Measurements from ENCODE around the gene TOGARAM1.

TOGARAM1 gene

DNA sequence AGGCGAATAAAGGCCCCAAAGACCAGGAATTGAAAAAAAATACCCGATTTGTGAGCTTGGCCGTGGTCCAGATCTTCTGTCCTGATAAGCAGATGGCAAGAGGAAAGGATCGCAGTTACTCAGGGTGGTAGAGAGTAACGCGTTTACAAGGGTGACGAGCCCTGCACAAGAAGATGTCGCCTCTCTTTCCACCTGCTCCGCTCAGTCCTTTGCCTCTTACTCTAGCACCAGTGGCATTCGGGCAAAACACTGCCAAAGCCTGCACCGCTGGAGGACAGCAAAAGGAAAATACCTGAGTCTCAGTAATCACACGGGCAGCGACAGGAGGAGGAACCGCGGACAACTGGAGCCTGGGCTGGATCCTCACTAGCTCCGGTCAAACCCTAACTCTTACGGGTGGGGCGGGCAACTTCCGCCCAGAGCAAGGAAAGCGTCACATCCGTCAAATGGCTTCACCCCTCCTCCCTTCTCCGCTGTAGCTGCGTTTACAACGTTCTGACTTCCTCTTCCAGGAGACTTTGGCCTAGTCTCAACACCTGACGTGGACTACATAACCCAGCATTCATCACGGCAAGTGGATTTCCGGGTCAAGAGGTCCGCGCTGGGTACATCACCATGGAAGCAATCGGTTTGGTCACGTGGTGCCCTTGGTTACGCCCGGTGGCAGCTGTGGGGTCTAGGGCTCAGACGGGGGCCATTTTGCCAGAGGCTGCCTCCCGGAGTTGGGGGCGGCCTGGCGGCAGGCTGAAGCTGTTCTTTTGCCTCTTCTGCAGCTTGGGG is at the start of gene TOGARAM1, which contains the start of gene KLHL28:
TSS of gene TOGARAM1 (plus strand) at position 637 of the 780 bp plus-strand sequence. CDS start 232 bp downstream, outside the sequence.
TSS of gene KLHL28 (minus strand) at position 394 of the 780 bp plus-strand sequence. CDS start 16,019 bp downstream, outside the sequence.
- peak; percentile 99 for DNase-seq

- DNase-seq = no peak
These were observed 47.1 kb upstream of the TOGARAM1 start for GRCh38 chr14:44914849-44915248.

DNA sequence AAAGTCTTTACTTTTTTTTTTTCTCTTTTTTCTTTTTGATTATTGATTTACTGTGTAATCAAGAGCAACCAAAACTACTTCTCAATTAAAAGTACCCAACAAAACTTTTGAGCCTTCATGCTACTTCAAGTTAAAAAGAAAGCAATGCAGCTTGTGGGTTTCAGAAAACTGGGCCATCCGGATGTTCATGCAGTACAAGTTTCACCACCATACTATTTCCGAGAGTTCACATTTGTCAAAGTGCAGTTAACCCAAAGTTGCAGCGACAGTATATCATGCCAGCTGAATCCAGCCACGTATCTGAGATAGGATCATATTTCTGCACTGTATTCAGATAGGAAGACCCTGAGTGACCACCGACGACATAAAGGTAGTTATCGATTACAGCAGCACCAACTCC is 33.2 kb upstream of the TOGARAM1 start:
- no peak for DNase-seq

- DNase-seq = no peak
These were observed 26.8 kb upstream of the TOGARAM1 start for GRCh38 chr14:44935155-44935554.

DNA sequence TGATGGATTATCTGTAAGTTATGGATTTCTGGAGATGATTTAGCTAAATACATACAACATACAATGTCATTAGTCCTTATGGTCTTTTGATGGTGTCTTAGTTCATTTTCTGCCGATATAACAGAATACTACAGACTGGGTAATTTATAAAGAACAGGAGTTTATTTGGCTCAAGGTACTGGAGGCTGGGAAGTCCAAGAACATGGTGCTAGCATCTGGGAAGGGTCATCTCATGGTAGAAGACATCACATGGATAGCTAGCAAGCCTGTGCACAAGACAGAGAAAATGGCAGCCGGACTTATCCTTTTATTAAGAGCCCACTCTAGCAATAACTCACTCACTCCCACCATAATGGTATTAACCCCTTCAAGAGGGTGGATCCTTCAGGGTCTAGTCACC is 24.4 kb upstream of the TOGARAM1 start:
- no peak for DNase-seq

DNA sequence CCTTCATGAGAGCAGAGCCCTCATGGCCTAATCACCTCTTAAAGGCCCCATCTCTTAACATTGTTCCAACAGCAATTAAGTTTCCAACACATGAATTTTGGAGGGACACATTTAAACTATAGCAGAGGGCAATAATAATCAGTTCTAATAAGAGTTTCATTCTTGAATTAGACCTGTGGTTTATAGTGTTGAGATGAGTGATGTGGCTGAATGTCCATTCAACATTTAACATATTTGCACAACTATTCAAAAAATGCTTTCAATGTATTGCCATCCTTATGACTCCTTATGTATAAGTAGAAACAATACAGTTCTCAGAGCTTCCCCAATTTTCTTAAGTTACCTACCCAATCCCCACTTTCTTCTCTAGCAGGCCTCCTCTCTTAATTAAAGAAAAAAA is 21.8 kb upstream of the TOGARAM1 start:
- no peak for DNase-seq

DNA sequence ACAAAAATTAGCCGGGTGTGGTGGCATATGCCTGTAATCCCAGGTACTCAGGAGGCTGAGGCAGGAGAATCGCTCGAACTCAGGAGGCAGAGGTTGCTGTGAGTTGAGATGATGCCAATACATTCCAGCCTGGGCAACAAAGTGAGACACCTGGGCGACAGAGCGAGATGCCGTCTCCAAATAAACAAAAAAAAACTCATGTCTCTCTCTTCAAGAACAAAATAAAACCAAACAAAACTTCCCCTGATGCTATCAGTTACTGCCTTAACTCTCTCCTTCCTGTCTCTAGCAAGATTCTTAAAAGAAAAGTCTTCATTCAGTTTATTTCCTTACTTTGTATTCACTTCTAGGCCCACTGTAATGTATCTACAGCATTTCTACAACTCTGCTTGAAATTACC is 21.0 kb upstream of the TOGARAM1 start:
- no peak for DNase-seq

- DNase-seq = no peak
These were observed 20.4 kb upstream of the TOGARAM1 start for GRCh38 chr14:44941591-44941990.

DNA sequence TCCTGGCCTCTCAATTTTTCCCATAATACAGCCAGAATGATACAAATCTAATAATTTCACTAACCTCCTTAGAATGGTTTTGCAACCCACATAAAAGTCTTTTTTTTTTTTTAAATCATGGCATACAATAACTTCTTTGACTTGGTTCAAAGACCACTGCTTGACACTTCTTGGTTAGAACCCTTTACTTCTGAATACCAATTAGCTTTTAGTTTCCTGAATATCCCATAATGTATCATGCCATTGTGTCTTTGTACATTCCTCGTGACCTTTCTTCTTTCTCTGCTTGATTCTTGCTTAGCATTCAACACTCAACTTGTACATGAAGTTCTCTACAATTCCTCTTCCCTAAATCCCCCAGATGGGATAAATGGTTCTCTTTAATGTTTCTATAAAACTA is 19.6 kb upstream of the TOGARAM1 start:
- no peak for DNase-seq

DNA sequence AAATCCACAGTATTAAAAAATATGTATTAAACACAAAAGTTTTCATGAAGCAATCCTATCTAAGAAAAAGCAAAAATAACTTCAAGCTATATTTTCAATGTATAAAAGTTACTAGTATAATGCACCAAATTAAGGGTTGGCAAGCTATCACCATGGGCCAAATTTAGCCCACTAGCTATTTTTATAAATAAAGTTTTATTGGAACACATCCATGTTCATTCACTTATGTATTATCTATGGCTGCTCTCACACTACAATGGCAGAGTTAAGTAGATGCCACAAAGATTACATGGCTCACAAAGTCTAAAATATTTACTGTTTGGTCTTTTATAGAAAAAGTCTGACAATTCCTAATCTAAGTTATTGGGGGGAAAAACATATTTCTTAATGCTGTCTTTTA is 17.9 kb upstream of the TOGARAM1 start:
- no peak for DNase-seq

DNA sequence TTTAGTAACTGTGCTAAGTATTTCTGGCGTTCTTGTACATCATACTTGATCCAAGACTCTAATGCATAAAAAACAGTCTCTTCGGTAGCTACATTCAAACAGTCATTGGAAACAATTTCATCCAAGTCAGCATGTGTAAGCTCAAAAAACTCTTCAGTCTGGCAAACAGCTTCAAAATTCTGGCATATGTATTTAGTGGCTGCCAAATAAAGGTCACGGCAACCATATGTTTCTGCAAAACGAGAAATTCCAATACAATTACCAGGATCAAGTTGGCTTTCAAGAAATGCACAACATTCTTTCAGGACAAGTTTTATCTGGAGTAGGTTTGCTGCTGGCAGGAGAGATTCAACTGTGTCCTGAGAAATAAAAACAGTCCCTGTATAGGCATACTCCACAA is 16.7 kb upstream of the TOGARAM1 start:
- DNase-seq = no peak

DNA sequence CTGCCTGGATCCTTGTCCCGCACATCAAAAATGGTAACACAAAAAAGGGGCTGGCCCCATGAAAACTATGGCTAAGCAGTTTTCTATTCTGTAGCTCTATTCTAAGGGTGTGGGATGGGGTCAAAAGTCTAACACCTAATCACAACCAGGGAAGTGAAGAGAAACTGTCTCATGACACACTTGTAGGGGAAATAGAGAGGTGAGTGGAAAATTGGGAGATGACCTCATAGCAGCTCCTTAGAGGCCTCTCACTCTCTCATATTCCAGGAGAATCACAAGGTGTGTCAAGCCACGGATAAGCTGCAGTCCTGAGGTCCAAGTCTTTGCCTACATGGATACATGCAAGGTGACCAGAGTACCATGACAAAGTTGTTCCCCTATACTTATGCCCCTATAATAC is 10.9 kb upstream of the TOGARAM1 start:
- DNase-seq = no peak

- DNase-seq = no peak
These were observed 9.4 kb upstream of the TOGARAM1 start for GRCh38 chr14:44952391-44953110.

- DNase-seq = no peak
These were observed 7.2 kb upstream of the TOGARAM1 start for GRCh38 chr14:44954750-44955149.

DNA sequence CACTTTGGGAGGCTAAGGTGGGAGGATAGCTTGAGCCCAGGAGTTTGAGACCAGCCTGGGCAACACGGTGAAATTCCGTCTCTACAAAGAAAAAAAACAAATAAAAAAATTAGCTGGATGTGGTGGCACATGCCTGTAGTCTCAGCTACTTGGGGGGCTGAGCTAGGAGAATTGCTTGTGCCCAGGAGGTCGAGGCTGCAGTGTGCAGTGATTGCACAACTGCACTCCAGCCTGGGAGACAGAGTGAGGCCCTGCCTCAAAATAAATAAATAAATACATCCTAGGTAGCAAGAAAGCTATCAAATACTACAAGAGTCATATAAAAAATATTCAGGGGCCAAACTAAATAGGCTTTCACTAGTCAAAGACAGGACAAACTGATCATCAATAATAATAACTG is 6.5 kb upstream of the TOGARAM1 start:
- DNase-seq = no peak

GRCh38 chr14:44956866-44957265 is 5.1 kb upstream of the TOGARAM1 start:
- no peak for DNase-seq

DNA sequence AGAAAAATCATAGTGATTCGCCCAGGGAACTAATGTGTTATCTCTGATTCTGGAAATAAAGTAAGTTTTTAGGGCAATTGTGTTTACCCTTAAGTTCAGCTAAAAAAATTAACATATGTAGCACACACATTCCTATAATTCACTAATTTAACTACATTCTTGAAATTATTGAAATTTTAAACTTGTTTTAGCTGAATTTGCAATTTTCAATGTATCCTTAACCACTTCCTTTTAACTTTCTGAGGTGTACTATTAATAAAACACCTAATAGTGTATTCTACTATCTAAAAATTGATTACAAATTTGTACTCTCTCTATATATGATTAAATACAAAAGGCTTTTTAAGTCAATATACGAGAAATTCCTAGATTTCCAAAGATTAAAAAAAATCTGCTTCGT is 2.5 kb upstream of the TOGARAM1 start:
- DNase-seq = no peak

- DNase-seq = no peak
These were observed 1.8 kb upstream of the TOGARAM1 start for GRCh38 chr14:44960146-44960545.

GRCh38 chr14:44960646-44961045 is 1.3 kb upstream of the TOGARAM1 start:
- DNase-seq = no peak

DNA sequence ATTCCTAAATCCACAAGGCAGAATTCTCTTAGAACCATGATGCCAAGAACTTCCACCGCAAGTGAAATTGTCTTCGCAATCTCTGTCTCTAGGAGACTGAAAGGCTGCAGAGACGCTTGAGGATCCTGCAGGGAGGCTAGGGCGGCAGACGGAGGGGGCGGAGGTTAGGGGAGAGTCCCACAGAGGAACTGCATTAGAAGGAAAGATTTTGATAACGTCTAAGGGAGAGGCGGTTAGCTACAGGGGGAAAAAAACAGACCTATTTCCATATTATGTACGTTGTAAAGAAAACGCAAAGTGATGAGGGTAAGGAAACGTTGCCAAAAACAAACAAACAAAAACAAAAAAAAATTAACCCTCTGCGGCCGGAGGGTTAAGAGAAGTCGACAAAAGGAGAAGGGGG is 838 bp upstream of the TOGARAM1 start:
- peak; percentile 42 for DNase-seq

DNA sequence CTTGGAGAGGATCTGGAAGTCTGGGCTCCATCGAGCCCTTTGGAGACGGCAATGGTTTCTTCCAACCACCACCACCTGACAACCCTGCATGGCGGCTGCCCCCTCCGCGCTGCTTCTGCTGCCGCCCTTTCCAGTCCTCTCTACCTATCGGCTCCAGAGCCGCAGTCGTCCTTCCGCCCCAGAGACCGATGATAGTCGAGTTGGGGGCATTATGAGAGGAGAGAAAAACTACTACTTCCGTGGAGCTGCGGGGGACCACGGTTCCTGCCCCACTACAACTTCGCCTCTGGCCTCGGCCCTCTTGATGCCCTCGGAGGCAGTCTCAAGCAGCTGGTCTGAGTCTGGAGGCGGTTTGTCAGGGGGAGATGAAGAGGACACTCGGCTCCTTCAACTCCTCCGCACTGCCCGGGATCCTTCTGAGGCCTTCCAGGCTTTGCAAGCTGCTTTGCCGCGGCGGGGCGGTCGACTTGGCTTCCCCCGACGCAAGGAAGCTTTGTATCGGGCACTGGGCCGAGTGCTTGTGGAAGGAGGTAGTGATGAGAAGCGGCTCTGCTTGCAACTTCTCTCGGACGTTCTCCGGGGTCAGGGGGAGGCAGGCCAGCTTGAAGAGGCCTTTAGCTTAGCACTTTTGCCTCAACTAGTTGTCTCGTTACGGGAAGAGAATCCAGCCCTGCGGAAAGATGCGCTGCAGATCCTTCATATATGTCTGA is 499 bp downstream of the TOGARAM1 start:
- no peak for DNase-seq

- no peak for DNase-seq
These were observed 1.1 kb downstream of the TOGARAM1 start for GRCh38 chr14:44963044-44963528.

- DNase-seq = no peak
These were observed 1.9 kb downstream of the TOGARAM1 start for GRCh38 chr14:44963775-44964380.
